H1 (cell line): ENCODE data around the gene CUX1. TPM values are rescaled to one million over a fixed set of nuclear protein-coding genes. Genes with fewer than 3 reads are reported as not detected.

Experiments
- CTCF ChIA-PET: fragments of 300-600 bp; sonication (Branson Sonifier 250); formaldehyde crosslinking; loops from one replicate; lab custom pipeline; 2021; ENCODE audit not compliant: partially characterized antibody; lab: Charles Lee
- POLR2A ChIA-PET: fragments of 300-600 bp; sonication (Branson Sonifier 250); formaldehyde crosslinking; loops from one replicate; lab custom pipeline; 2021; ENCODE audit warnings: inconsistent platforms; ENCODE audit not compliant: partially characterized antibody; lab: Charles Lee
- DNase-seq, 2 experiments: peaks; one replicate each; pipeline versions ENCODE4 v3.0.0 to v3.0.0-alpha.2; 2010 to 2022; ENCODE audit warnings: low spot score in 2 of 2, low read depth in 1 of 2, mixed read lengths in 1 of 2
- FAIRE-seq: peaks from 2 replicates; lab custom pipeline; 2011; peaks lifted over from hg19 to GRCh38; lab: Jason Lieb, UNC
- H2AFZ ChIP-seq: 2 replicates; pipeline ENCODE4 v1.8.1; 2012; ENCODE audit warnings: low read length, inconsistent platforms
- H2AK5ac ChIP-seq: 2 replicates; pipeline ENCODE4 v1.6.1; 2013; ENCODE audit warnings: low read depth, low read length
- H2BK120ac ChIP-seq: replicated peaks from 2 replicates; pipeline ENCODE3; 2013; ENCODE audit warnings: low read depth, low read length, inconsistent platforms
- H2BK12ac ChIP-seq: 2 replicates; pipeline ENCODE4 v1.6.1; 2013; ENCODE audit warnings: low read depth, low read length
- H2BK15ac ChIP-seq: 2 replicates; pipeline ENCODE4 v1.6.1; 2013; ENCODE audit warnings: low read length
- H2BK20ac ChIP-seq: 2 replicates; pipeline ENCODE4 v1.6.1; 2013; ENCODE audit warnings: low read length
- H2BK5ac ChIP-seq: 2 replicates; pipeline ENCODE4 v1.6.1; 2013; ENCODE audit warnings: low read depth, low read length
- H3K14ac ChIP-seq: 2 replicates; pipeline ENCODE4 v1.6.1; 2013; ENCODE audit warnings: inconsistent platforms; ENCODE audit not compliant: insufficient read length
- H3K18ac ChIP-seq: 2 replicates; pipeline ENCODE4 v1.6.1; 2013; ENCODE audit warnings: low read length; ENCODE audit errors: extremely low read depth
- H3K23ac ChIP-seq: 2 replicates; pipeline ENCODE4 v1.6.1; 2013; ENCODE audit warnings: inconsistent platforms; ENCODE audit not compliant: insufficient read length
- H3K23me2 ChIP-seq: 2 replicates; pipeline ENCODE4 v1.6.1; 2013; ENCODE audit warnings: low read depth, low read length
- H3K27ac ChIP-seq: 2 replicates; pipeline ENCODE4 v1.6.1; 2011; ENCODE audit warnings: low read depth, low read length, inconsistent platforms
- H3K27me3 ChIP-seq, 4 experiments: replicated peaks in 1 of 4; 1 replicate in 1 of 4; 2 replicates in 3 of 4; pipeline versions ENCODE4 v1.6.1 to v1.8.1; 2011 to 2013; ENCODE audit warnings: low read length in 3 of 4, mild to moderate bottlenecking in 3 of 4, inconsistent platforms in 2 of 4, mixed read lengths in 2 of 4, moderate library complexity in 1 of 4; ENCODE audit not compliant: control insufficient read depth in 3 of 4, insufficient read depth in 3 of 4; ENCODE audit errors: extremely low read depth in 1 of 4
- H3K36me3 ChIP-seq, 4 experiments: 2 replicates each; pipeline versions ENCODE4 v1.6.1 to v1.8.1; 2011 to 2013; ENCODE audit warnings: mild to moderate bottlenecking in 4 of 4, low read length in 3 of 4, moderate library complexity in 2 of 4, control low read depth in 1 of 4, inconsistent platforms in 1 of 4; ENCODE audit not compliant: insufficient read depth in 4 of 4, control insufficient read depth in 2 of 4
- H3K4ac ChIP-seq: replicated peaks from 2 replicates; pipeline ENCODE3; 2013; ENCODE audit warnings: low read length, low read depth, mixed read lengths, inconsistent platforms; ENCODE audit not compliant: insufficient read length
- H3K4me1 ChIP-seq, 4 experiments: replicated peaks in 1 of 4; 1 replicate in 1 of 4; 2 replicates in 3 of 4; pipeline versions ENCODE4 v1.6.1 to v1.8.1; 2011 to 2013; ENCODE audit warnings: low read length in 3 of 4, inconsistent platforms in 2 of 4, mixed read lengths in 1 of 4; ENCODE audit not compliant: insufficient read depth in 4 of 4, control insufficient read depth in 3 of 4
- H3K4me2 ChIP-seq, 2 experiments: 2 replicates each; pipeline versions ENCODE4 v1.6.1 to v1.8.1; 2011 to 2013; ENCODE audit warnings: low read depth in 2 of 2, low read length in 2 of 2, control low read depth in 1 of 2, inconsistent platforms in 1 of 2, mild to moderate bottlenecking in 1 of 2; ENCODE audit not compliant: insufficient read depth in 1 of 2
- H3K4me3 ChIP-seq, 4 experiments: fragments of 200-600, 300-600 bp in 1 of 4; sonication (generic), shearing (Covaris generic), sonication (Bioruptor Twin) in 1 of 4; 2 replicates each; pipeline versions ENCODE4 v1.5.1 to v1.8.1; 2011 to 2016; ENCODE audit warnings: low read length in 4 of 4, low read depth in 3 of 4, control low read depth in 2 of 4, inconsistent platforms in 2 of 4, mild to moderate bottlenecking in 2 of 4, mixed read lengths in 1 of 4, moderate library complexity in 1 of 4; ENCODE audit not compliant: insufficient read depth in 2 of 4; ENCODE audit errors: extremely low read depth in 1 of 4
- H3K56ac ChIP-seq: replicated peaks from 2 replicates; pipeline ENCODE3; 2013; ENCODE audit warnings: low read depth, mild to moderate bottlenecking, mixed read lengths, low read length, inconsistent platforms; ENCODE audit not compliant: insufficient read length
- H3K79me1 ChIP-seq: 2 replicates; pipeline ENCODE4 v1.6.1; 2013; ENCODE audit warnings: low read depth, low read length, control low read depth
- H3K79me2 ChIP-seq, 2 experiments: 2 replicates each; pipeline versions ENCODE4 v1.6.1 to v1.8.1; 2012 to 2013; ENCODE audit warnings: low read length in 2 of 2, mild to moderate bottlenecking in 2 of 2, inconsistent platforms in 1 of 2; ENCODE audit not compliant: insufficient read depth in 2 of 2, control insufficient read depth in 1 of 2
- H3K9ac ChIP-seq, 4 experiments: replicated peaks in 1 of 4; 1 replicate in 1 of 4; 2 replicates in 3 of 4; pipeline versions ENCODE4 v1.6.1 to v1.8.1; 2011 to 2013; ENCODE audit warnings: low read depth in 3 of 4, low read length in 3 of 4, control low read depth in 2 of 4, mild to moderate bottlenecking in 2 of 4, moderate library complexity in 2 of 4, inconsistent platforms in 1 of 4; ENCODE audit errors: extremely low read depth in 1 of 4
- H3K9me3 ChIP-seq, 2 experiments: 2 replicates each; pipeline versions ENCODE4 v1.6.1 to v1.8.1; 2012 to 2013; ENCODE audit warnings: mild to moderate bottlenecking in 2 of 2, moderate library complexity in 2 of 2, control low read depth in 1 of 2, inconsistent platforms in 1 of 2, low read depth in 1 of 2, low read length in 1 of 2, mixed read lengths in 1 of 2; ENCODE audit not compliant: insufficient read depth in 2 of 2
- H4K20me1 ChIP-seq, 2 experiments: replicated peaks in 1 of 2; 2 replicates each; pipeline versions ENCODE3 to v1.8.1; 2011 to 2013; ENCODE audit warnings: inconsistent platforms in 2 of 2, low read length in 2 of 2, mild to moderate bottlenecking in 1 of 2; ENCODE audit not compliant: insufficient read depth in 2 of 2, control insufficient read depth in 1 of 2
- H4K5ac ChIP-seq: 2 replicates; pipeline ENCODE4 v1.6.1; 2013; ENCODE audit warnings: low read length, low read depth, mixed read lengths, inconsistent platforms; ENCODE audit not compliant: insufficient read length
- H4K8ac ChIP-seq: 2 replicates; pipeline ENCODE4 v1.8.0; 2013; ENCODE audit warnings: mild to moderate bottlenecking, moderate library complexity, low read length, inconsistent platforms; ENCODE audit not compliant: insufficient read depth; ENCODE audit errors: extremely low read depth
- H4K91ac ChIP-seq: replicated peaks from 2 replicates; pipeline ENCODE3; 2013; ENCODE audit warnings: low read length, mixed read lengths, inconsistent platforms; ENCODE audit not compliant: insufficient read length
- EP300 ChIP-seq, 2 experiments: IDR thresholded peaks; 1 replicate in 1 of 2; 2 replicates in 1 of 2; pipeline ENCODE4 v1.6.1; 2011 to 2012; ENCODE audit warnings: low read depth in 2 of 2, low read length in 2 of 2, mild to moderate bottlenecking in 2 of 2, borderline replicate concordance in 1 of 2, inconsistent platforms in 1 of 2, moderate library complexity in 1 of 2
- KDM4A ChIP-seq: IDR thresholded peaks from one replicate; pipeline ENCODE4 v1.7.1; 2012; ENCODE audit warnings: low read depth, mild to moderate bottlenecking, moderate library complexity, low read length, inconsistent platforms; ENCODE audit not compliant: severe bottlenecking
- PHF8 ChIP-seq: fragments of 200-600 bp; sonication (generic); conservative IDR thresholded peaks from 2 replicates; pipeline ENCODE4 v1.7.1; 2012; ENCODE audit warnings: low read depth, mild to moderate bottlenecking, inconsistent platforms, low read length, moderate library complexity
- RBBP5 ChIP-seq: IDR thresholded peaks from 2 replicates; pipeline ENCODE4 v1.7.1; 2012; ENCODE audit warnings: low read depth, mild to moderate bottlenecking, inconsistent platforms, low read length, moderate library complexity, borderline replicate concordance
- RNF2 ChIP-seq: fragments of 200-900, 300-1000 bp; sonication (generic); IDR thresholded peaks from 2 replicates; pipeline ENCODE4 v1.7.1; 2016; ENCODE audit warnings: borderline replicate concordance, low read depth, mild to moderate bottlenecking, antibody characterized with exemption, low read length; ENCODE audit not compliant: poor library complexity, severe bottlenecking; ENCODE audit errors: missing control alignments
- SIN3A ChIP-seq, 2 experiments: IDR thresholded peaks in 1 of 2; conservative IDR thresholded peaks in 1 of 2; 2 replicates each; pipeline ENCODE4 v1.6.1; 2011 to 2012; ENCODE audit warnings: low read length in 2 of 2, improper control_type of control experiment in 1 of 2, low read depth in 1 of 2, mild to moderate bottlenecking in 1 of 2
- SIRT6 ChIP-seq: IDR thresholded peaks from one replicate; pipeline ENCODE4 v1.7.1; 2012; ENCODE audit warnings: low read length, inconsistent platforms
- SRF ChIP-seq: IDR thresholded peaks from 2 replicates; pipeline ENCODE4 v1.6.1; 2011; ENCODE audit warnings: mild to moderate bottlenecking, low read depth, low read length, moderate library complexity
- TAF1 ChIP-seq: IDR thresholded peaks from 2 replicates; pipeline ENCODE4 v1.6.1; 2011; ENCODE audit warnings: mild to moderate bottlenecking, low read depth, low read length
- WGBS, 2 experiments: shearing (Covaris generic) in 1 of 2; methylation state at CpG; one replicate each; pipeline versions ENCODE4 v1.1.6 to v1.1.7; 2013 to 2015; ENCODE audit warnings: low lambda C conversion rate in 2 of 2, mixed read lengths in 2 of 2, inconsistent platforms in 1 of 2, low coverage in 1 of 2, missing lambda C conversion rate in 1 of 2; ENCODE audit not compliant: insufficient replicate concordance in 2 of 2, insufficient coverage in 1 of 2, insufficient read length in 1 of 2; ENCODE audit errors: extremely low coverage in 1 of 2, missing lambda C conversion rate in 1 of 2; 5-methylcytosine and 5-hydroxymethylcytosine counted together
- polyA plus RNA-seq, 7 experiments: library from polyadenylated mRNA; depleted of rRNA in 3 of 7; stranded (reverse) in 5 of 7; unstranded in 2 of 7; fragments of >200 nt in 5 of 7; fragments of 200-250 nt in 2 of 7; gene quantifications; 1 replicate in 5 of 7; 2 replicates in 1 of 7; 4 replicates in 1 of 7; pipeline versions ENCODE4 v1.2.1 to v1.2.3, GENCODE V29; 2011 to 2013; ENCODE audit warnings: missing spikeins in 2 of 7, mixed read lengths in 2 of 7
- total RNA-seq: library from RNA; stranded (reverse); fragmentation: NEBNext Ultra II Directional; extraction: Animal tissue kit (Norgen Biotek cat#: 25700); gene quantifications from 2 replicates; pipeline ENCODE4 v1.2.1, GENCODE V29; 2021

The CUX1 gene
- total and polyA plus RNA-seq, 2 of the 8 experiments (the other 6 are each of a cell fraction or from before 2014, with no cell fraction given) = 21.6 to 65.9 TPM

DNA sequence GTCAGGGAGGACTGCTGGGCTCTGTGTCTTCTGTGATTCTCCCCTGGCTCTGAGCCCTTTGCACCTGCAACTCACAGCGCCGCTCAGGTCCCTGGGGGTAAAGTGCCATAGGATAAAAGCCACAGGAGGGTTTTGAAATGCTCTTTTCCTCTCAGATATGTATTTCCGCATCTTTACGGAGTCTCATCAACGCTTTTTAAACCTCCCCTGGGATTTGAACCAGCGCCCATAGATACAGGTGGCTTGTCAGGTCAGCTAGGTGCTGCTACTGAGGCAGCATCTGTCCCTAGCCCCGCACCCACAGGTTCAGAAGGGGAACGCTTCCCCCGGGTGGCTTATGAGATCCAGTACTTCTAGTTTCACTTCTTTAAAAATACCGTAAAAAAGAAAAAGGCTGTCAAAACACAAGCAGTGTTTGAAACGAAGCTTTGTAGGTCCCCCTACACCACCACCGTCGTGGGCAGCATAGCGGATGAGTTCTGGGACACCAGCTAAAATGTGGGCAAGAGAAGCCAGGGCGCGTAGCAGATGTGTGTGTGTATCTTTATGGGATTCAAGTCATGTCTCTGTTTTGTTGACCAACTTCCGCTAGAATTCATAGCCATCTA, 173.5 kb downstream of the CUX1 start:
- H3K27me3 ChIP-seq = no peaks in the 10 kb centered on the region
- no peak for FAIRE-seq
- H3K4me3 ChIP-seq = no peak overlapping the region
- H3K23me2 ChIP-seq = no peaks in the 10 kb centered on the region
- no peak overlapping the region for H4K91ac ChIP-seq
- no peak overlapping the region; the same call in 1 of the 2 replicates for H3K18ac ChIP-seq
- H3K79me1 ChIP-seq = peaks cover 7% of the 10 kb centered on the region; the same call in 1 of the 2 replicates
- H3K4me2 ChIP-seq = no peak overlapping the region
- H3K9me3 ChIP-seq = no peaks in the 10 kb centered on the region
- no peak overlapping the region for H3K9ac ChIP-seq
- H3K36me3 ChIP-seq = no peaks in the 10 kb centered on the region
- no peak overlapping the region for H2BK120ac ChIP-seq
- H3K79me2 ChIP-seq = peaks cover 0 to 33% of the 10 kb centered on the region in 2 experiments; a peak in 1 of 4 replicates
- no peak overlapping the region for H4K5ac ChIP-seq
- CTCF ChIA-PET = interaction anchor here (0.7 to 1.2 kb wide), 2 partner anchors 163 to 238 kb away, joined by 4 read pairs; no protein-coding TSS in a partner anchor
- no peak overlapping the region for H3K56ac ChIP-seq
- H2BK15ac ChIP-seq = no peak overlapping the region
- H3K23ac ChIP-seq = no peak overlapping the region
- H4K20me1 ChIP-seq = peaks cover 5 to 7% of the 10 kb centered on the region in 2 experiments
- no peak overlapping the region for H2BK5ac ChIP-seq
- H2BK20ac ChIP-seq = no peak overlapping the region
- DNase-seq = no peak
- H3K4me1 ChIP-seq = peaks cover 4 to 13% (median 9%) of the 10 kb centered on the region in 4 experiments; a peak in 6 of 7 replicates
- H3K27ac ChIP-seq = no peak overlapping the region
- no peak overlapping the region for H2BK12ac ChIP-seq
- H2AFZ ChIP-seq = no peak overlapping the region
- no peak overlapping the region for H3K14ac ChIP-seq
- no peak overlapping the region for H3K4ac ChIP-seq
- POLR2A ChIA-PET = interaction anchor here (1.6 kb wide), 1 partner anchor 55 kb away, joined by 3 read pairs; no protein-coding TSS in a partner anchor
- no peak overlapping the region for H2AK5ac ChIP-seq
- no peak overlapping the region for H4K8ac ChIP-seq
- 89% methylated on average over 17 of the region's 17 CpGs; no CpG with 5 or more reads in 1 of the 2 experiments for WGBS, 2 experiments
- no peak for TF ChIP-seq EP300 (IDR thresholded peaks at IDR 0.05; ENCODE audit: borderline replicate concordance in 1 of 2, low read depth in 2 of 2, low read length in 2 of 2)
- no peak for TF ChIP-seq SRF
- no peak for TF ChIP-seq TAF1
- TF ChIP-seq KDM4A = no peak
- TF ChIP-seq PHF8 = no peak
- no peak for TF ChIP-seq SIRT6
- no peak for TF ChIP-seq SIN3A (conservative IDR thresholded peaks at IDR 0.05 in 1 of 2, IDR thresholded peaks at IDR 0.05 in 1 of 2; ENCODE audit: low read depth in 1 of 2, low read length in 2 of 2)
- TF ChIP-seq RNF2 = no peak
- no peak for TF ChIP-seq RBBP5
